GM19238 (cell line): ENCODE measurements around the gene TLL2.
"Not testable (repeated sequence)": the region's sequence is repeated elsewhere in the genome, so short reads cannot be mapped to it uniquely, and the experiment has no call there.

Experiments
- DNase-seq: peaks from one replicate; pipeline ENCODE4 v3.0.0; 2011; ENCODE audit warnings: low spot score; ENCODE audit not compliant: insufficient read length

TLL2 gene

DNA sequence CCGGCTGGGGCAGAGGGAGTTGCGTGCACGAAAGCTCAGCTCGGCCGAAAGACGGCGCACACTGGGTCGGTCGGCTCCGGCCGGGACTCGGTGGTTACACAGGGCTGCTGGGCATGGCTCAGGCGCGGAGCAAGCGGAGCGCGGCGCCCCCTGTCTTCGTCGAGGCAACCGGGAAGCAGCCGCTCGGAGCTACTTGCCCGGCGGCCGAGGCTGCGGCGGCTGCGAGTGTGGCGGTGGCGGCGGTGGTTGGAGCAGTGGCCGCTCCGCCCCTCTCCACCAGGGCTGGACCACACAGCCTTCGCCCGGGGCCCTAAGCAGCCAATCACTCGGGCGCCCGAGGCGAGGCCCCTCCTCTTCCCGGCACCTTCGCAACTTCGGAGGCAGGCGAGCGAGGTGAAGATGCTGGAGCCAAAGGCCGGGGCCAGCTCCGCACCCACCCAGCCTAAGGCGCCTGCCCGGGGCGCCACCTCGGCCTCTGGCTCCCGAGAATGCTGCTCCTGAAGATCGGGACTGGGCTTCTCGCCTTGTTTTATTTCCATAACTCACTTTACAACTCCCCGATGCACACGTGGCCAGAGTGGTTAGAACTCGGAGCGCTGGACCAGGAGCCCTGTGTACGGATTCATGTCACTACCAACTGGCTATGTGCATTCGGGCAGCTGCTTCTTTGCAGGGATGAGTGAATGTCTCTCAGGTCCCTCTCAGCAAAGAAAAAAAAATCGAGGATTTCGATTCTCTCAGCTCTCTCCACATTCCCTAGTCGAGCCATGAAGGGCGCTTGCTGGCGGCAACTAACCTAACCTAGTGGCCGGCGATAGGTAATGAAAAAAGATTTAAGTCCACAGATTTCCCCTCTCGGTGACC, at the start of gene TLL2:
Gene TLL2 (minus strand): TSS at position 229 of the 864 bp plus-strand sequence. CDS start 241 bp downstream, outside the sequence.
- peak; percentile 77 for DNase-seq

DNA sequence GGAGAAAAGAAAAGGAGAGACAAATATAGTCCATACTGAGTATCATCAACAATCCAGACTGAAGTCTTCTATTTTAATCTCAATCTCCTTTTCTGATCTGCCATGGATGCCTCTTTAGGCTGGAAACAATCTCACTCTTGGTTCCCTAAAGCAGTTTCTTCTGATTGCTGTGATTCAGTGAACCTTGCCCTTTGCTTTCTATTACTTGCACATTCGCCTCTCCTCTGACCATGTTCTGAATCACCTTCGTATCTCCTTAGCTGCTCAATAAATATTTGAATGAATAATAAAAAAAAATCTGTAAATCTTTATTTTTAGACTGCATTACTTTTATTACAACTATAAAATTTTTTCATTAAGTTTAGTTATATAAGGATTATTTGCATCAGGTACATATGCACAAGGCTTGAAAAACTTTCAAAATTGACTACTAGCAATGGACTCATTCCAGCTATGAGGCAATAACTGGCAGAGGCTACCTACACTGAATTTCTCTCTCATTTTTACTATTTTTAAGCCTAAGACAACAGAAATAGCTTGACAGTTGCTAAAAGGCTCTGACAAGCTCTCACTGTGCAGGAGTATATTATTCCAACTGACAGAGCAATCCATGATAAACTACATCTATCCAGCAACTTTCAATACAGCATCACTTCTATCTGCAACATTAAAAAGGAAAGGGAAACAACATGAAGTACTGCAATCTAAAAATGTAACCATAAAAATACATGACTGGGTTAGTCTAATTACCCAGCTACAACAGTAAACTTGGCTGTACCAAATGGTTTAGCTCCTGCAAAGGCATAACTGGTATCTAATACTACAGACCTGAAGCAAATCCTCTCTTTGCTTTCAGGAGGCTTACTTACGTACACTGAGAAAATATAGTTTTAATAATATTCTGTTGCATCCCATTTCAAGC, 47.5 kb upstream of the TLL2 start:
- no peak for DNase-seq

DNA sequence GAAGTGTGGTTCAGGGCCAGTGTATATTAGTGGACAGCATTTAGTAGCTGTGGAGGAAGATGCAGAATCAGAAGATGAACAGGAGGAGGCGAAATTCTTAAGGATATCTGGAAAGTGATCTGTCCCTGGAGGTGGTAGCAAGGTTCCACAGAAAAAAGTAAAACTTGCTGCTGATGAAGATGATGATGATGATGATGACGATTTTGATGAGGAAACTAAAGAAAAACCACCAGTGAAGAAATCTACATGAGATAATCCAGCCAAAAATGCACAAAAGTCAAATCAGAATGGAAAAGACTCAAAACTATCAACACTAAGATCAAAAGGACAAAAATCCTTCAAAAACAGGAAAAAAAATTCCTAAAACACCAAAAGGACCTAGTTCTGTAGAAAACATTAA, 46.8 kb upstream of the TLL2 start:
- DNase-seq, result no peak

DNA sequence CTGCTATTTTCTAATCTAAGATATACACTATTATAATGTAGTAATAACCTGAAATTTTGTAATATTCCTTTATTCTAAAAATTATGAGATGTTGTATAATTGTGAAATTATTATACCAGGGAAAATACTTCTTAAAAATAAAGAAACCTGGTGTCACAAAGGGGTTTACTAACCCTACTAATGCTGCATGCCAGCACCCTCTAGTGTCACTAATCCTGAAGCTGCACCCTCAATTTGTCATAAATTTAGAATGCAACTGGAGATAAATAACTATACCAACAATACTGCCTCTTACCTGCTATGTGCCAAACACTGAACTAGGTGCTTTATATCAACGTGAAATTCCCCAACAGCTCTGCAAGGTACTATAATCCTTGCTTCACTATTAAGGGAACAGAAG, 42.3 kb upstream of the TLL2 start:
- no peak for DNase-seq

DNA sequence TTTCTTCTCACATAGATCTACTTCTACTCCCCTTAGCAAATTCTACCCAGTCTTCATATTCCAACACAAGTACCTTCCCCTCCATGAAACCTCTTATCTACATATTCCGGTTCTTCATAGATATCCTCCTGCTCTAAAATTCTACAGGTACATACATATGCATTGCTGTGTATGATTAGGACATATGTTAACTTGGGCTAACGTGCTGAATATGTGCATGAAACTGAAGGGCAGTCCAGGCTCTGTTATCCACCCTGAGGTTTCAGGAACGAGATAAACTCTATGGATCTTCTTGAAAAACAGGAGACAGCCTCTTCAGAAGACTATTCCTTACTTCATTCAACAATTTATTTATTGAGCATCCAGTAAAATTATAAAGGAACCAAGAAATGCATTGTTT, 41.6 kb upstream of the TLL2 start:
- DNase-seq, result no peak

DNA sequence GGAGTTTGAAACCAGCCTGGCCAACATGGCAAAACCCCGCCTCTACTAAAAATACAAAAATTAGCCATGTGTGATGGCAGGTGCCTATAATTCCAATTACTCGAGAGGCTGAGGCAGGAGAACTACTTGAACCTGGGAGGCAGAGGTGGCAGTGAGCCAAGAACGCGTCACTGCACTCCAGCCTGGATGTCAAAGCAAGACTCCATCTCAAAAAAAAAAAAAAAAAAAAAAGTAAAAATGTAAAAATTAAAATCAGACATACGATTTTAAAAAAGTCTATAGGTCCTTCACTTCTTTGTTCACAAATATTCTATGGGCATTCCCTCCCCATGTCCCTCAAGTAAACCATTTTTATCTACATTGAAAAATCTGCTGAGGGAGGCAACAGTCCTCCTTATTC, 34.9 kb upstream of the TLL2 start:
- DNase-seq, result no peak

DNA sequence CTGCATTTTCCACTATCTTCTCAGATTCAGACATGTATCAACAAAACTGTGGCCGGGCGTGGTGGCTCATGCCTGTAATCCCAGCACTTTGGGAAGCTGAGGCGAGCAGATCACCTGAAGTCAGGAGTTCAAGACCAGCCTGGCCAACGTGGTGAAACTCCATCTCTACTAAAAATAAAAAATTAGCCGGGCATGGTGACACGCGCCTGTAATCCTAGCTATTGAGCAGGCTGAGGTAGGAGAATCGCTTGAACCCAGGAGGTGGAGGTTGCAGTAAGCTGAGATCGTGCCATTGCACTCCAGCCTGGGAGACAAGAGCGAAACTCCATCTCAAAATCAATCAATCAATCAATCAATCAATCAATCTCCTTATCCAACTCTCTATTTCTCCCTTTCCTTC, 31.8 kb upstream of the TLL2 start:
- not testable (repeated sequence) for DNase-seq

DNA sequence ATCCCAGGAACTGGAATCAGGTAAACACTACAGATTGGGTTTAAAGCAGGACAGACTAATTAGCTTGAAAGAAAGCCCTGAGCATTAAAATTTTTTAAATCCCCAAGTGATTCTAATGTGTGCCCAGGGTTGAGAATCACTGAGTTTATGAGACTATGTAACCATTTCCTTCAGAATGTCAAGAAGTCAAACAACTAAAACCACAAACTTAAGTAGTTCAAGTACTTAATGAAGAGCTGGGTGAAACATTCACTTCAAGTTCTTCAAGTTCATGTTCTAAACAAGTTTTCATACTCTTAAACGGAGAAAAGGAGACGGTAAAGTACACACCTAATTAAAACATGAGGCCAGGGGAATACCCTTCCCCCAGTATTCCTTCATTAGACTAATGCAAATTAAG, 28.2 kb upstream of the TLL2 start:
- DNase-seq, result no peak

DNA sequence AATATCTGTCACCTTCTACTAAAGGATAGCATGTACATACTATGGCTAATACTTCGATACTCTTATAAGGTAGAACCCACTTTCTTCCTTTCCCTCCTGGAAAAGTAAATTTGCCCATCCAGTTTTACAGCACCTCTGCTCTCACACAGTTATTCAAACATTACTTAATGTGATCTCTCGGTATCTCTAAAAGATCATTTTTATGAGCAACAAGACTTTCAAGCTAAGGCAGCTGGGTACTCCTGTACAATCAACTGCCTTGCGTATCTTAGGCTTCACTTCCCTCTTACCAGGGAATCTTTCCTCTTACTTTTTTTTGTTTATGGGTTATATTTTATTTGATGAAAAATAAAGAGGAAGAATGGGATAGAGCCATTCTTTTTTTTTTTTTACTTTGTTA, 26.5 kb upstream of the TLL2 start:
- no peak for DNase-seq

DNA sequence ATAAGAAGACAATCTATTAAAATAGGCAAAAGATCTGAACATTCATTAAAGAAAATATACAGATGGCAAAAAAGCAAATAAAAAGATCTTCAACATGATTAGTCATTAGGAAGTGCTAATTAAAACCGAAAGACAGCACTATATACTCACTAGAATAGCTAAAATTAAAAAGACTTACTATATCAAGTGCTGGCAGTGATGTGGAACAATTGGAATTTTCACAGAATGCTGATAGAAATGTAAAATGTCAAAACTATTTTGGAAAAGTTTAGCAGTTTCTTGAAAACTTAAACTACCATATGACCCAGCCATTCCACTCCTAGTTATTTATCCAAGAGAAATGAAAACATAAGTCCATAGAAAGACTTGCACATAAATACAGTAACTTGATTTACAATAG, 25.0 kb upstream of the TLL2 start:
- no peak for DNase-seq

DNA sequence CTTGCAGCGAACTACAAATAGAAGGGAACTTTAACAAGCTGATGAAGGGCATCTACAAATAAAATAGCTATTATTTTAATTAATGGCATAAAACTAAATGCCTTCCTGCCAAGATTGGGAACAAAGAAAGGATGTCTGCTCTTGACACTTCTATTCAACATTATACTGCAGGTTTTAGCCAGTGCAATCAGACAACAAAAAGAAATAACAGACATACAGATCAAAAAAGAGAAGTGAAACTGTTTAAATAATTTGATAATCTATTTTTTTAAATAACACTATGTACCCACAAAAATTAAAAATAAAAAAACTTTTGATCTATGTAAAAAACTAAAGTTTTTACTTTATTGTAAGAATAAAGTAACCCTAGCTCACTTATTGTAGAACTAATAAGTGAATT, 22.4 kb upstream of the TLL2 start:
- DNase-seq, result no peak

DNA sequence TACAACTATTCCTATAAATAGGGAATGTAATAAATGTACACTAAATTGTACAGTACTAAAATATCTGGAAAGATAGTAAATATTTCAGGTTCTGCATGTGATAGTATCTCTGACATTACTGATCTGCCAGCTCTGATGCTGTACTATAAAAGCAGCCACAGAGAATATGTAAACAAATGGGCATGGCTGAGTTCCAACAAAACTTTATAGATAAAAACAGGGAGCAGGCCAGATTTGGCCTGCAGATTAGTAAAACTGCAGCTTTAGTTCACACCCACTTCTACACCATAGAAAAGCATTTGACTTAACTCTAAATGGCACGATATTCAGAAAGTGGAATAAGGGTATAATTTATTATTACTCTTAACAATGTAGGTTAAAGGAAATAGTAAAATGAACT, 18.8 kb upstream of the TLL2 start:
- DNase-seq, result no peak

DNA sequence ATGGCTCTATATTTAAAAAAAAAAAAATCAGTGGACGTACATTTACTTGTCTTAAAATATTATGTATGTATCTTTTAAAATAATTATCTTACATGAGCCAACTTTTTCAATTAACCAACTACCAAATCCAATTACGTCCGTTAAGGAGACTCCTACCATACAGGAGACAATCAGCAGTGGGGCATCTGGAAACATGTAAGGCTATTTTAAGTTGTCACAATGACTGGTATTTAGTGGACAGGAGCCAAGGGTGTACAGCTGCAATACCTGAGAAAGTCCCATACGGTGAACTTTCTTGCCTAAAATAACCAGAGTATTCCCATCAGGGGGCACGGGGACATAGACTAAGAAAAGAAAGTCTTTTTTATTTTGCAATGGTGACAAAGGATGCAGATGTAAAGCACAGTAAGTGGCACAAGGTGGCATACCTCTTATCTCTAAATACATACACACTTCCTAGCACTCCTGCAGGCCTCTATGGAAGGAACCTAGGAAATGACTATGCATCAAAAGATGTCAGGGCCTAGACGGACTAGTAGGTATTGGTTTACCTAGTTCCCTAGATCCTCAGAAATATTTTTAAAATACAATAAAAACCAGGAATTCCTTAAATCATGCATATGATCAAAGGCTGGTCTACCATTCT, 16.0 kb upstream of the TLL2 start:
- DNase-seq, result no peak

DNA sequence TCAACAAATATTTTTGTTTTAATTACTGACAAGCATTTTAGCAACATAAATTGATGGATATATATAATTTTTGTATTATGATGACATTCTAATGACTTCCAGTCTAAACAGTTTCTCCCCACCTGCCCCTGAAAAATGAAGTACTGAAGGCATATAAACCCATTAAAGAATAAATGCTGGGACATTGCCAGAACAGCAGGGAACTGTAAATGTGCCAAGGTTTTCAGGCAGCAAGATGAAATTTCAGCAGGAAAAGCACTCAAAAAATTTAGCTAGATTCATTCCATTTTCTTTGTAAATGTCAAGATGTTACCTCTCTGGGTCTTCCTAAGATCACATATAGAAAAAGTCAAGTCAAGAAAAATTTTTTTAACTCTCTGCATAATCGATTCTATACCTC, 11.0 kb upstream of the TLL2 start:
- no peak for DNase-seq

DNA sequence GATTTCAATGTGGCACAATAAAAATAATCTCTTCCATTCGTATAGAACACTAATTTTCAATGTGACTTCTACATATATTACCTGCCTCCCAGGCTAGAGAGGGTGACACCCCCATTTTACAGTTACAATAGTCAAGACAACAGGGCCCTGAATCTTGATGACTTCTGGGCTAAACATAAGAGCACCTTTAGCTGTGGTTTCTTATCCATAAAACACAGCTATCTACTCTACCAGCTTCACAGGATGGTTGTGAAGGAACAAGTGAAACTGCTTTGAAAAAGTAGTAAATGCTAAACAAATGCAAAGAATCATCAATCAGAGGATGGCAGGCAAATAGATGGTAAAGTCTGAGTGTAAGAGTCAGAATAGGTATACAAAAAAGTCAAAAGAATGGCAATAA, 3.6 kb upstream of the TLL2 start:
- DNase-seq, result no peak

DNA sequence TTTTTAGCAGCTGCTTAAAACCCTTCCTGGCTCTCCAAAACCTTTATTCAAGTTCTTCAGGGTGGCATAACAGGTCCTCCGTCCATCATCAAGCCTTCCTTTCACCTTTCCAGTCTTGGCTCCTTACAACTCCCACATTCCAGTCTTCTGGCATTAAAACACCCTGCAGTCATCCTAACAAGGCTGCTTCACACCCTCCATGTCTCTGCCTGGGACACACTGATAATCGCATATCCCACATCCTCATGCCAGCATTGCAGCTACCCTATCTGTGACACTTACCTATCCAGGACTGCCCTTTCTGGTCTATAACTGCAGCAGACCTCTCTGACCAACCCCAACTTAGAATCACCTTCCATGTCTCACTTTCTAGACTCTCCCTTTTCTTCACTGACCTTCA, 2.6 kb upstream of the TLL2 start:
- DNase-seq, result no peak

DNA sequence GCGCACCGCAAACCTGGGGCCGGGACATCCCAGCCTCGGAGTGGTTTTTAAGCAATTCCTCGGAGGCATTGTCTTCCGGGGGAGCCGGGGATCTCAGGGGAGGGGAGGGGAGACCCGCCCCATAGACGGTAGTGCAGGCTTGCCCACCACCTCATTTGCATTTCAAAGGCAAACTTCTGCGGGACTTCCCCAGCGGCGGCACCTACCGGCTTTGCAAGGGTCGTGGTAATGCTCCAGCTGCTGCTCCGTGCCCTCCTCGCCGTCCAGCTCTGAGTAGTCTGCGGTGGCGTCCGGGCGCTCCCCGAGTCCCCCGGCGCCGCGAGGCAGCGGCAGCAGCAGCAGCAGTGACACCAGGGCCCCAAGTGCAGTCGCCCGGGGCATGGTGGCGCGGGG, 425 bp downstream of the TLL2 start:
- DNase-seq, result peak; percentile 39

DNA sequence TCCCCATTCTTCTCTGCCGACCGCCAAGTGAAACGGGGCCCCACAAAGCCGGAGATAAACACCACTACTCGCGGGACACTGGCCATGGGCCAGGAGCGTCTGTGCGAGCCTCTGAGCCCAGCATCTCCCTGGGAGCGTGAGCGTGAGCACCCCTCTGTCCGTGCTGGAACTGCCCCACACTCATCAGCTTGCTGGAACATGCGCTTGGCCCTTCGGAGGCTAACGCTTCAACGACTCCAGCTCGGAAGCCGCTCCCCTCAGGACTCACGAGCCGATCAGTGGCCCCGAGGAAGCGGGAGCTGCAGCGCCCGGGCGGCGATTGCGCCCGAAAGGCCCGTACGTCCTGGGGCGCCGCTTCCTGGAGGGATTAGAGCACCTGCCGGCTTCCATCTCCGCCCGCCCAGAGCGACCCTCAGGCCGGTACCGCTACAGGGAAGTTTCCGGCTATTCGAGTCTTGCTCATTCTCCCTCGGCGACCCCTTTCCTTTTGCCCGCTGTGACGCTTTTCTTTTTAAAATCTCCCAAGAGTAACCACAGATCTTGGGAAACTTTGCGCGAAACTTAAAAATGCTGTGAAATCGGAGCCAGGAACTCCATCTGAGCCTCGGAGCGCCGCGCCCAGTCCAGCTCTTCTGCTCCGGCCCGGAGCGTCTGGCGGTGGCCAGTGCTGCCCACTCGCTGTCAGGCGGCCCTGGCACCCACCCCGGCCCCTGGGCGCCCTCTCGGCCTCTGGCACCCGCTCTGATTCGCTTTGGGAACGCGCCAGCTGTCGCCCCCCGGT, 1.0 kb downstream of the TLL2 start:
- no peak for DNase-seq

DNA sequence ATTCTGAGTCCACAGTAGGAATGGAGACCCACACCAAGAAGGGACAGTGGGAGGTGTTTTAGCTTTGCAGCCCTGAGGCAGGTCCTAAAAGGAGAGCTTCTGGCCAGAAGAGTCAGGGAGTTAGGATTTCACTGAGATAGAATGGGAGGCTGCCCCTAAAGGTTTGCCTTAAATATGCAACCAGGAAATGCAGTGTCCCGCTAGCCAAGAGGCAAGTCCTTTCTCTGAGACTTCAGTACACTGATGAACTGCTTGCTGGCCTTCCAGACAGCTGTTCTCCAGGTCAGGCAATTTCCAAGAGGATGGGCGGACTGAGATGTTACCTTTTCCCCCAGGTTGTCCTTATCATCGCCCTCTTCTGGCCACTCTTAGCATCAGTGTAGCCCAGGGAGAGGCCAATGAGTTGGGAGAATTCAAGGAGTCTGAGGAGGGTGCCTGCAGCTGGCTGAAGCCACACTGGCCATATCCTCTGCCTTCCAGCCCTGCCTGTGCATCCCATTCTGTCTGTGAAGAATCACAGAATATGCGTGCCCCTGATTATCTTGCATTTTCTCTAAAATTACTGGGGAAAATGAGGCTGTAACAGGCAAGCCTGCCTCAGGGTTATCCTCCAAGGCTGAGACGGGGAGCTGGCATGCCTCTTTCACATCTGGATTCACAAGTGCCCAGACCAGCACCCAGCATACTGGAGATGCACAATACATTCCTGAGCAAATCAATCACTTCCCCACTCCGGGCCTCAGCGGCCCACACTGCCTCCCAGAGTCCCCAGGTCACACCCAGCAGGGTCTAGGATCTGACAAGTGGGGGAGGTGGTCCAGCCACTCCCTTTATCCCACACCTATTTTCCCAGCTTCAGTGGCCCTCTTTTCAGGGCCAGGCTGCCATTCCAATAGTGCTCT, 2.4 kb downstream of the TLL2 start:
- no peak for DNase-seq

DNA sequence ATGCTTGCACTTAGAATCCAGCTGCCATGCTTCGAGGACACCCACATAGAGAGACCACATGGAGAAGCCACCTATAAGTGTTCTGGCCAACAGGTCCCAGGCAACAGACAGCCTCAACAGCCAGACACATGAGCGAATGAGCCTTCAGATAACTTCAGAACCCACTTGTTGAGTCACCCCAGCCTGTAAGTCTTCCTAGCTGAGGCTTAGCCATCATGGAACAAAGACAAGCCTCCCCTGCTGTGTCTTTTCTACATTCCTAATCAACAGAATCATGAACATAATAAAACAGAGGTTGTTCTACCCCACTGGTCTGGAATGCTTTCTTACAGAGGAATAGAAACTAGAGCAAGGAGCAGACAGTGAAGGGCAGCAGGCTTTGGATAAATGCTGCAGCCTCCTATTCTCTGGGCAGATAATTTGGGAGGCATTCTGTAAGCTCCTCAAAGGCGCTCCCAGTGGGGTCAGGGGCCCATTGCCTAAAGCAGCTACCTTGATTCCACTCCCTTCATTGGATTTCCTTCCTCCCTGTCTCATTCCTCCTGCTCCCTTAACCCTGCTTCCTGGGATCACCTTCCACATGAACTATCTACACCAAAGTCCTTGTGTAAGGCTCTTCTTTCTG, 4.6 kb downstream of the TLL2 start:
- DNase-seq, result no peak
